ENCODE measurements around the gene CAMK1D.
A peak's percentile ranks its signal among the peaks of the same experiment; 100 is the strongest.
"Not testable (repeated sequence)": the region's sequence is repeated elsewhere in the genome, so short reads cannot be mapped to it uniquely, and the experiment has no call there.

CAMK1D gene

GRCh38 chr10:12324530-12324929 is 24.8 kb upstream of the CAMK1D start:
- Histone ChIP-seq H3K36me3 (ENCODE audit: control insufficient read depth, insufficient read depth, low read length) (no peaks in the 10 kb centered on the region), H3K9me3 (ENCODE audit: control insufficient read depth, low read length) (no peaks in the 10 kb centered on the region), H3K27ac (ENCODE audit: insufficient read depth, low read length, poor library complexity, severe bottlenecking) (no peak overlapping the region), H3K27me3 (replicated peaks; ENCODE audit: control insufficient read depth, insufficient read depth, low read length, poor library complexity, severe bottlenecking) (no peaks in the 10 kb centered on the region), H3K4me1 (ENCODE audit: control insufficient read depth, insufficient read depth, low read length, poor library complexity, severe bottlenecking) (no peaks in the 10 kb centered on the region), H3K4me3 (ENCODE audit: insufficient read depth, low read depth, low read length, poor library complexity, severe bottlenecking) (no peak overlapping the region)
- DNase-seq, result no peak

GRCh38 chr10:12327074-12327473 is 22.3 kb upstream of the CAMK1D start:
- Histone ChIP-seq H3K9me3 (ENCODE audit: control insufficient read depth, low read length) (no peaks in the 10 kb centered on the region), H3K27me3 (replicated peaks; ENCODE audit: control insufficient read depth, insufficient read depth, low read length, poor library complexity, severe bottlenecking) (no peaks in the 10 kb centered on the region), H3K4me3 (ENCODE audit: insufficient read depth, low read depth, low read length, poor library complexity, severe bottlenecking) (no peak overlapping the region), H3K4me1 (ENCODE audit: control insufficient read depth, insufficient read depth, low read length, poor library complexity, severe bottlenecking) (no peaks in the 10 kb centered on the region), H3K27ac (ENCODE audit: insufficient read depth, low read length, poor library complexity, severe bottlenecking) (no peak overlapping the region), H3K36me3 (ENCODE audit: control insufficient read depth, insufficient read depth, low read length) (no peaks in the 10 kb centered on the region)
- no peak for DNase-seq

DNA sequence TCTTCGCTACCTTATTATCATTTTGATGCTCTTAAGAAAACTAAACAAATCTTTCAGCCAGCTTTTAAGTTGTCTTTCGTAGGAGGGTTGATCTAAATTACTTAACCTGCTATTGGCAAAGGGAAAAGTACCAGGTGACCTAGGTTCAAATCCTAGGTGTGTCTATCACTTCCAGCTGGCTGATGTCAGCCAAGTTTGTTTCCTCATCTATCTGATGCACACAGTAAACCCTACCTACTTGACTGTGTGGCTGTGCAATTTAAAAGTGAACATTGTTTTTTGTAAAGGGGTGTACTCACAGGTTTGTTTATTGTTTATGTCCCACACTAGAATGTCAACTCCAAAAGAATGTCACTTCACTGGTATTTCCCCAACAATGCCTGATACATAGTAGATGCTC is 21.9 kb upstream of the CAMK1D start:
- no peaks in the 10 kb centered on the region for H3K9me3 ChIP-seq (ENCODE audit: control insufficient read depth, low read length)
- DNase-seq, result no peak

GRCh38 chr10:12328312-12328711 is 21.0 kb upstream of the CAMK1D start:
- not testable (repeated sequence) for H3K27me3 ChIP-seq (replicated peaks; ENCODE audit: control insufficient read depth, insufficient read depth, low read length, poor library complexity, severe bottlenecking); H3K27ac ChIP-seq (ENCODE audit: insufficient read depth, low read length, poor library complexity, severe bottlenecking); H3K4me1 ChIP-seq (ENCODE audit: control insufficient read depth, insufficient read depth, low read length, poor library complexity, severe bottlenecking); H3K36me3 ChIP-seq (ENCODE audit: control insufficient read depth, insufficient read depth, low read length); DNase-seq; H3K4me3 ChIP-seq (ENCODE audit: insufficient read depth, low read depth, low read length, poor library complexity, severe bottlenecking); H3K9me3 ChIP-seq (ENCODE audit: control insufficient read depth, low read length)

More for the DNA sequence above, 21.9 kb upstream of the CAMK1D start:
- no peak overlapping the region for H3K27ac ChIP-seq (ENCODE audit: insufficient read depth, low read length, poor library complexity, severe bottlenecking)
- H3K4me3 ChIP-seq (ENCODE audit: insufficient read depth, low read depth, low read length, poor library complexity, severe bottlenecking), result no peak overlapping the region
- H3K36me3 ChIP-seq (ENCODE audit: control insufficient read depth, insufficient read depth, low read length), result no peaks in the 10 kb centered on the region
- no peaks in the 10 kb centered on the region for H3K4me1 ChIP-seq (ENCODE audit: control insufficient read depth, insufficient read depth, low read length, poor library complexity, severe bottlenecking)
- H3K27me3 ChIP-seq (replicated peaks; ENCODE audit: control insufficient read depth, insufficient read depth, low read length, poor library complexity, severe bottlenecking), result no peaks in the 10 kb centered on the region

GRCh38 chr10:12332572-12333379 is 16.6 kb upstream of the CAMK1D start:
- no peak for DNase-seq
- no peaks in the 10 kb centered on the region for H3K9me3 ChIP-seq (ENCODE audit: control insufficient read depth, low read length)
- H3K27me3 ChIP-seq (replicated peaks; ENCODE audit: control insufficient read depth, insufficient read depth, low read length, poor library complexity, severe bottlenecking), result no peaks in the 10 kb centered on the region
- H3K27ac ChIP-seq (ENCODE audit: insufficient read depth, low read length, poor library complexity, severe bottlenecking), result no peak overlapping the region
- H3K4me1 ChIP-seq (ENCODE audit: control insufficient read depth, insufficient read depth, low read length, poor library complexity, severe bottlenecking), result peaks cover 8% of the 10 kb centered on the region
- H3K4me3 ChIP-seq (ENCODE audit: insufficient read depth, low read depth, low read length, poor library complexity, severe bottlenecking), result no peak overlapping the region
- H3K36me3 ChIP-seq (ENCODE audit: control insufficient read depth, insufficient read depth, low read length), result no peaks in the 10 kb centered on the region

DNA sequence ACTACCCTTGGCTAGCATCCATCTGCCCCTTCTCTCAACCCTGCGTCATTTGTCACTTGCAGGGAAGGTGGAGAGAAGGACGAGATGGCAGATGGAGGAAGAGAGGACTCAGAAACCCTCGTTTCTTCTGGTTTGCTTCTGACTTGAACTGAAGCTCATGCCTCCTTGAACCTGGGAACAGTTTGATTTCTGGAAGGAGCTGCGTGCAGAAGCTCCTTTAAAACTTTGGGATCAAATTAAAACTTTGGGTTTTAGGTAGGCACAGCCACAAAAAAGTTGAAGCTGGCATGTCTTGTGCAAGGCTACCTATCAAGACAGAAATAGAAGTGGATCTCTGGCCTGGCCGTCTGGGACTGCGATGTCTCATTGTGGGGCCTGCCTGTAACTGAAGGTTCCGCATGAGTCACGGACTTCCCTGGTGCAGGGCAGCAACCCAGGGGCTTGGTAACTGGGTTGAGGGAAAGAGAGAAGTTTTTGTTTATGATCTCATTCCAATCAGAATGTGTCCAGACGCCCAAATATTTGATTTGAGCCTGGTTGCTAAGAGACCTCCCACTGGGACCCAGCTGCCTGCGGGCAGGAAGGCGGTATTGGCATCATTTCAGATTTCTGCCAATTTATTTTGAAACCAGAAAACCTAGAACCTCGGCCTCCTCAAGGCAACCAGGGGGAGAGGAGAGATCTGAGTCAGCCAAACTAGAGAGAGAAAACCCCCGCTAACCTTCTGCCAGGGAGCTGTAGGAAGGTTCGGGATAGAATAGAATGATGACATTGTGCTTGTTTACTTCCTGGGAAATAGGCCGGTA is 15.8 kb upstream of the CAMK1D start:
- H3K4me1 ChIP-seq (ENCODE audit: control insufficient read depth, insufficient read depth, low read length, poor library complexity, severe bottlenecking), result peaks cover 8% of the 10 kb centered on the region
- H3K4me3 ChIP-seq (ENCODE audit: insufficient read depth, low read depth, low read length, poor library complexity, severe bottlenecking), result no peak overlapping the region
- no peaks in the 10 kb centered on the region for H3K9me3 ChIP-seq (ENCODE audit: control insufficient read depth, low read length)
- H3K36me3 ChIP-seq (ENCODE audit: control insufficient read depth, insufficient read depth, low read length), result no peaks in the 10 kb centered on the region
- H3K27me3 ChIP-seq (replicated peaks; ENCODE audit: control insufficient read depth, insufficient read depth, low read length, poor library complexity, severe bottlenecking), result no peaks in the 10 kb centered on the region
- peak in 2 of 3 donors; percentile 34 to 41 for DNase-seq
- H3K27ac ChIP-seq (ENCODE audit: insufficient read depth, low read length, poor library complexity, severe bottlenecking), result no peak overlapping the region

- no peak for DNase-seq
- peaks cover 8% of the 10 kb centered on the region for H3K4me1 ChIP-seq (ENCODE audit: control insufficient read depth, insufficient read depth, low read length, poor library complexity, severe bottlenecking)
- H3K27me3 ChIP-seq (replicated peaks; ENCODE audit: control insufficient read depth, insufficient read depth, low read length, poor library complexity, severe bottlenecking), result no peaks in the 10 kb centered on the region
- no peaks in the 10 kb centered on the region for H3K9me3 ChIP-seq (ENCODE audit: control insufficient read depth, low read length)
- no peak overlapping the region for H3K4me3 ChIP-seq (ENCODE audit: insufficient read depth, low read depth, low read length, poor library complexity, severe bottlenecking)
- no peaks in the 10 kb centered on the region for H3K36me3 ChIP-seq (ENCODE audit: control insufficient read depth, insufficient read depth, low read length)
- no peak overlapping the region for H3K27ac ChIP-seq (ENCODE audit: insufficient read depth, low read length, poor library complexity, severe bottlenecking)
These were observed 15.2 kb upstream of the CAMK1D start for GRCh38 chr10:12334186-12334530.

GRCh38 chr10:12335169-12335568 is 14.2 kb upstream of the CAMK1D start:
- not testable (repeated sequence) for H3K4me3 ChIP-seq (ENCODE audit: insufficient read depth, low read depth, low read length, poor library complexity, severe bottlenecking); H3K4me1 ChIP-seq (ENCODE audit: control insufficient read depth, insufficient read depth, low read length, poor library complexity, severe bottlenecking); H3K36me3 ChIP-seq (ENCODE audit: control insufficient read depth, insufficient read depth, low read length); H3K27ac ChIP-seq (ENCODE audit: insufficient read depth, low read length, poor library complexity, severe bottlenecking); H3K27me3 ChIP-seq (replicated peaks; ENCODE audit: control insufficient read depth, insufficient read depth, low read length, poor library complexity, severe bottlenecking); H3K9me3 ChIP-seq (ENCODE audit: control insufficient read depth, low read length); DNase-seq

- no peaks in the 10 kb centered on the region for H3K36me3 ChIP-seq (ENCODE audit: control insufficient read depth, insufficient read depth, low read length)
- no peaks in the 10 kb centered on the region for H3K9me3 ChIP-seq (ENCODE audit: control insufficient read depth, low read length)
- H3K4me3 ChIP-seq (ENCODE audit: insufficient read depth, low read depth, low read length, poor library complexity, severe bottlenecking), result no peak overlapping the region
- no peaks in the 10 kb centered on the region for H3K27me3 ChIP-seq (replicated peaks; ENCODE audit: control insufficient read depth, insufficient read depth, low read length, poor library complexity, severe bottlenecking)
- DNase-seq, result no peak
- peaks cover 8% of the 10 kb centered on the region for H3K4me1 ChIP-seq (ENCODE audit: control insufficient read depth, insufficient read depth, low read length, poor library complexity, severe bottlenecking)
- no peak overlapping the region for H3K27ac ChIP-seq (ENCODE audit: insufficient read depth, low read length, poor library complexity, severe bottlenecking)
These were observed 11.6 kb upstream of the CAMK1D start for GRCh38 chr10:12337453-12338372.

Measured in effector memory CD4-positive, alpha-beta T cell (primary cell).